Measurements from ENCODE around the gene CRISP2.

- TF ChIP-seq CTCF (IDR thresholded peaks at IDR 0.05; ENCODE audit: extremely low read depth in 1 of 2, insufficient read depth in 1 of 2, low read depth in 1 of 2, low read length in 2 of 2), result no peak
- TF ChIP-seq POLR2A (IDR thresholded peaks at IDR 0.05; ENCODE audit: low read depth, low read length), result no peak
- no peak for TF ChIP-seq MAX (IDR thresholded peaks at IDR 0.05; ENCODE audit: insufficient read depth, insufficient read length)
- TF ChIP-seq EZH2 (IDR thresholded peaks at IDR 0.05; ENCODE audit: borderline replicate concordance, low read depth, low read length, severe bottlenecking), result no peak
- no peak for TF ChIP-seq MYC (IDR thresholded peaks at IDR 0.05; ENCODE audit: low read depth, low read length)
- no peak for TF ChIP-seq POLR2AphosphoS5 (IDR thresholded peaks at IDR 0.05; ENCODE audit: insufficient read depth, low read depth, low read length)
- no peak for TF ChIP-seq JUN (IDR thresholded peaks at IDR 0.05; ENCODE audit: borderline replicate concordance, insufficient read depth, insufficient read length, low read depth)
- no peak for TF ChIP-seq FOS (IDR thresholded peaks at IDR 0.05; ENCODE audit: borderline replicate concordance, insufficient read depth, low read length)
- no peak for TF ChIP-seq GATA2 (IDR thresholded peaks at IDR 0.05; ENCODE audit: insufficient read depth, insufficient read length, low read depth, low read length)
Measured at GRCh38 chr6:49698478-49698877, 14.9 kb downstream of the CRISP2 start.
